IPS-15b (cell line): ENCODE measurements around the gene CLIC6.

Source experiments
- H3K27me3 ChIP-seq: one replicate; pipeline ENCODE4 v1.6.1; 2013; ENCODE audit warnings: low read length; ENCODE audit not compliant: control insufficient read depth, insufficient read depth
- H3K36me3 ChIP-seq: one replicate; pipeline ENCODE4 v1.6.1; 2013; ENCODE audit warnings: low read length; ENCODE audit not compliant: control insufficient read depth, insufficient read depth
- H3K4me1 ChIP-seq: one replicate; pipeline ENCODE4 v1.6.1; 2013; ENCODE audit warnings: mild to moderate bottlenecking, low read length; ENCODE audit not compliant: control insufficient read depth, insufficient read depth
- H3K4me3 ChIP-seq: one replicate; pipeline ENCODE4 v1.5.1; 2013; ENCODE audit warnings: low read depth, low read length
- H3K9ac ChIP-seq: one replicate; pipeline ENCODE4 v1.6.1; 2013; ENCODE audit warnings: low read depth, mild to moderate bottlenecking, low read length
- H3K9me3 ChIP-seq: one replicate; pipeline ENCODE4 v1.6.1; 2013; ENCODE audit warnings: mild to moderate bottlenecking, low read length; ENCODE audit not compliant: control insufficient read depth, insufficient read depth

The CLIC6 gene

GRCh38 chr21:34639882-34640788 lies 28.7 kb upstream of the CLIC6 start:
- no peaks in the 10 kb centered on the region for H3K36me3 ChIP-seq
- no peaks in the 10 kb centered on the region for H3K4me1 ChIP-seq
- H3K4me3 ChIP-seq: no peak overlapping the region
- H3K9me3 ChIP-seq: no peaks in the 10 kb centered on the region
- H3K9ac ChIP-seq: no peak overlapping the region
- H3K27me3 ChIP-seq: peaks cover 2% of the 10 kb centered on the region

DNA sequence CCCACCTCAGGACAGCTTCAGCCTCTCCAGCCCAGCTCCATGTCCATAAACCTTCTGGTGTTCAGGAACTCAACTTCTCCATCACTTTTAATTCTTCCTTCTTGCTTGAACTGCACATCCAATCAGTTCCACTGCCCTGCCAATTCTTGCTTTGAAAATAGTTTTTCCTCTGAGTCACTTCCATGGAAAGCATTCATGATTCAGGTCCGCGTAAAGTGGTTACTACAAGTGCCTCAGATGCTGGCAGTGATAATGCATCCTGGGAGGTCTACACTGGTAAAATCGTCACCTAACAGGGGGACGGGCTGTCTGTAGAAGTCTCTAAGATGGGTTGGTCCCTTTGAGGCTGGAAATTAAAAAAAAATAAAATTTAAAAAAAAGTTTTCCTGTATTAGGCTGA lies 27.9 kb upstream of the CLIC6 start:
- Histone ChIP-seq H3K36me3 (no peaks in the 10 kb centered on the region), H3K27me3 (peaks cover 2% of the 10 kb centered on the region), H3K9ac (no peak overlapping the region), H3K4me3 (no peak overlapping the region), H3K9me3 (no peaks in the 10 kb centered on the region), H3K4me1 (no peaks in the 10 kb centered on the region)

GRCh38 chr21:34642211-34643075 lies 26.4 kb upstream of the CLIC6 start:
- Histone ChIP-seq H3K36me3 (no peaks in the 10 kb centered on the region), H3K9me3 (no peaks in the 10 kb centered on the region), H3K4me3 (no peak overlapping the region), H3K27me3 (no peaks in the 10 kb centered on the region), H3K9ac (no peak overlapping the region), H3K4me1 (no peaks in the 10 kb centered on the region)

DNA sequence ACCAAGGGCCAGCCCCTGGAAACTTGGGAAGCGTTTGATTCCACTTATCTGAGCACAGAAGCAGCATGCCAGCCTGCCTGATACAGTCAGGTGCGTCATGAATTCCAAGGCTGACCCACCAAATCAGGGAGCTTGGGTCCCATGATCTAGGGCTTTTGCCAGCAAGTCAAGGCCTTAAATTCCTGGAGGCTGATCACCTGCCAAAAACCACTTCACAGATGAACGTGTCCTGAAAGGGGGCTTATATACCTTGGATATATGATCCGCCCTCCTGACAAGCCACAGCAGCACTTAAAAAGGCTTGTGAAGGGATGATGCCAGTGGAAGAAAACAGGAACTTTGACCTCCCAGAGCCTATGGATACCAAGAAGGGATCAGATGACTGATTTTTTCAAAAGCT lies 24.0 kb upstream of the CLIC6 start:
- no peak overlapping the region for H3K9ac ChIP-seq
- H3K27me3 ChIP-seq: no peaks in the 10 kb centered on the region
- H3K4me1 ChIP-seq: no peaks in the 10 kb centered on the region

GRCh38 chr21:34647555-34647954 lies 21.2 kb upstream of the CLIC6 start:
- Histone ChIP-seq H3K4me3 (no peak overlapping the region), H3K36me3 (no peaks in the 10 kb centered on the region), H3K4me1 (no peaks in the 10 kb centered on the region), H3K9ac (no peak overlapping the region), H3K27me3 (no peaks in the 10 kb centered on the region), H3K9me3 (no peaks in the 10 kb centered on the region)

More for the DNA sequence above, 24.0 kb upstream of the CLIC6 start:
- Histone ChIP-seq H3K4me3 (no peak overlapping the region), H3K9me3 (no peaks in the 10 kb centered on the region), H3K36me3 (no peaks in the 10 kb centered on the region)

DNA sequence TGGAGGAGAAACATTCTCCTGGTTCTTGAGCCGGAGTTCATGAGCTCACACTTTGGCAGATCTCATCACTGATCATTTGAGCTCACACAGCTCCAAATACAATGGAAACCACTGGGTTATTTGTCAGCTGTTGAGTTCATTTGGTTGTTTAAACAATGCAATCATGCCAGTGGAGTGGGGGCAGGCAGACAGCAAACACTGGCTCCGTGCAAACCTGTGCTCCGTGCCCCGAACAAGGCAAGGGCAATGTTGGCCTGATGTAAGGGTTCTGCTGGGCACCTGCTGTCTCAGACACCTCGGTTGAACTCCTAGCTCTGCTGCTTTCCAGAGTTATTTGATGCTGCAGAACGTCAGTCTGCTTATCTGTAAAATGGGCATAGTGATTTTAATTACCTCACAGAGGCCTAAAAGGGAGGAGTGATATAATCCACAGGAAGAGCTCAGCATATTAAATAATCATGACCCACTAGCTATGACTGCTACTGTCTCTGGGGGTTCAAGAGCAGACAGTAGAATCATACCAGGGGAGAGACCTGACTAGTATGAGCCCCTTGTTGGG lies 20.0 kb upstream of the CLIC6 start:
- no peaks in the 10 kb centered on the region for H3K4me1 ChIP-seq
- H3K9me3 ChIP-seq: no peaks in the 10 kb centered on the region
- no peak overlapping the region for H3K9ac ChIP-seq
- H3K36me3 ChIP-seq: no peaks in the 10 kb centered on the region
- H3K27me3 ChIP-seq: no peaks in the 10 kb centered on the region
- no peak overlapping the region for H3K4me3 ChIP-seq

DNA sequence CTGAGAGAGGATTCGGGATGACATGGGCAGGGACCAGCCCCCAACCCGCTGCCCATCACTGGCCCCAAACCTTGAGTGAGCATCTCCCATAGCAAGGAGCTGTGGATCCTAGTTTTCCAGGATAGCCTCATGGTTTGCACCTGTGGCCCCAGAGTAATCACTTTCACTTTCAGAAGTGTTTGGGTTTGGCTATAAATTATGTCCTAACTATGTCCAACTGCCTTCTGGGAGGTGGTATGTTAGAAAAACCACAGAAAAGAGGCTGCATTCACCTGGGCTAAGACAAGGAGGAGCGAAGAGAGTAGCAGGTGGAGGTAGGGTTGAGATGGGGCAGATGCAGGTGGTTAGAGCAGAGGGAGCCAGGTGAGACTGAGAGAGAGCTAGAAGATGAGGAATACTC lies 19.4 kb upstream of the CLIC6 start:
- Histone ChIP-seq H3K36me3 (no peaks in the 10 kb centered on the region), H3K9me3 (no peaks in the 10 kb centered on the region), H3K4me3 (no peak overlapping the region), H3K27me3 (no peaks in the 10 kb centered on the region), H3K9ac (no peak overlapping the region), H3K4me1 (no peaks in the 10 kb centered on the region)

DNA sequence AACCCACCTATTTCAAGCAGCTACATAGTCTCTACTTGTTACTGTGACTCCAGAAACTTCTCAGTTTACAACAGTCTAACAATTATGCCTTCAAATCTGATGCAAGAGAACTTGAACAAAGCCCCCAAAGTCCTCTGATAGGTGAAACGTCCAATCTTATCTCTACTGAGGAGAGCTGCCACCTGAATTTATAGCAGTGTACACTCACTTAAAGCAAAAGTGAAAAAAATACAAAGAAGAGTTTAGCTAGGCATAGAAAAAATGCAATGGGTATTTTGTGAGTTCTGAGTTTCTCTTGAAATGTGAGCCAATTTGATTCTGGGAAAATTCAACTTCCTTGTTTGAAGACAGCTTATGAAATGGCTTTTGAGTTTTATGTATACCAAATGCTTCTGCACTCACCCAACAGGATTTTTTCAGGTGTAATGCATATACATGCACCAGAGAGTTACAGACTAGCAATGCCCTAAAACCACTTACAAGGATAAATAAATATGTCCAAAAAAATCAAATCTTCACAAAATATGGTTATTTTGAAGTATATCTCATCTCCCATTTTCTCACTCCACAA lies 17.8 kb upstream of the CLIC6 start:
- no peak overlapping the region for H3K9ac ChIP-seq
- no peaks in the 10 kb centered on the region for H3K36me3 ChIP-seq
- no peak overlapping the region for H3K4me3 ChIP-seq
- H3K4me1 ChIP-seq: no peaks in the 10 kb centered on the region
- no peaks in the 10 kb centered on the region for H3K9me3 ChIP-seq
- no peaks in the 10 kb centered on the region for H3K27me3 ChIP-seq

GRCh38 chr21:34651642-34652041 lies 17.2 kb upstream of the CLIC6 start:
- Histone ChIP-seq H3K27me3 (no peaks in the 10 kb centered on the region), H3K9ac (no peak overlapping the region)

DNA sequence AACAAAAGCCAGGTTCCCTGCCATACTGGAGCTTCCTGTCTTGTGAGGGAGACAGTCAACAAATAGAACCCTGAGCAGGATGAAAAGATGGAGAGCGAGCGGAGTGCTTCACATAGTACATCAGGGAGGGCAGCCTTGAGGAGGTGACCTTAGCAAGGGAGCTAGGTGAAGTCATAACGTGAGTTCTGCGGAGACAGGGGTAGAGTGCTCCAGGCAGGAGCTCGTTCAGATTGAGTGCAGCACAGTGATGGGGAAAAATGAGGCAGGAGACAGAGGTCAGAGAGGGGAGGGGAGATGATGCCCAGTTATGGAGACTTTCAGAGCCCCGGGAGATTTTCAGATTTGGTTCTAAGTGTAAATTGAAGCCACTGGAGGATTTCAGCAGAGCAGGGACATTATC lies 15.3 kb upstream of the CLIC6 start:
- no peaks in the 10 kb centered on the region for H3K27me3 ChIP-seq
- H3K9ac ChIP-seq: no peak overlapping the region
- H3K36me3 ChIP-seq: no peaks in the 10 kb centered on the region
- no peaks in the 10 kb centered on the region for H3K4me1 ChIP-seq
- H3K9me3 ChIP-seq: no peaks in the 10 kb centered on the region
- H3K4me3 ChIP-seq: no peak overlapping the region

More at GRCh38 chr21:34651642-34652041, 17.2 kb upstream of the CLIC6 start:
- Histone ChIP-seq H3K4me1 (no peaks in the 10 kb centered on the region), H3K4me3 (no peak overlapping the region), H3K36me3 (no peaks in the 10 kb centered on the region), H3K9me3 (no peaks in the 10 kb centered on the region)

- Histone ChIP-seq H3K36me3 (no peaks in the 10 kb centered on the region), H3K27me3 (peaks cover 6% of the 10 kb centered on the region), H3K9ac (no peak overlapping the region), H3K4me3 (no peak overlapping the region), H3K9me3 (no peaks in the 10 kb centered on the region), H3K4me1 (no peaks in the 10 kb centered on the region)
These were observed 6.9 kb upstream of the CLIC6 start for GRCh38 chr21:34661848-34662247.
